Stimulated activated CD4-positive, alpha-beta T cell treated with anti-CD3 and anti-CD28 coated beads, Interleukin-1b, Interleukin-23, amount 100 ng/mL, for 48 hours (primary cell): ENCODE data around the gene PAFAH1B1.
"Not testable (repeated sequence)": the region's sequence is repeated elsewhere in the genome, so short reads cannot be mapped to it uniquely, and the experiment has no call there.

ENCODE experiments used
- DNase-seq: peaks from one replicate; pipeline ENCODE4 v3.0.0-alpha.2; 2020

PAFAH1B1 gene

GRCh38 chr17:2594722-2595599, 1.5 kb downstream of the PAFAH1B1 start:
- no peak for DNase-seq

DNA sequence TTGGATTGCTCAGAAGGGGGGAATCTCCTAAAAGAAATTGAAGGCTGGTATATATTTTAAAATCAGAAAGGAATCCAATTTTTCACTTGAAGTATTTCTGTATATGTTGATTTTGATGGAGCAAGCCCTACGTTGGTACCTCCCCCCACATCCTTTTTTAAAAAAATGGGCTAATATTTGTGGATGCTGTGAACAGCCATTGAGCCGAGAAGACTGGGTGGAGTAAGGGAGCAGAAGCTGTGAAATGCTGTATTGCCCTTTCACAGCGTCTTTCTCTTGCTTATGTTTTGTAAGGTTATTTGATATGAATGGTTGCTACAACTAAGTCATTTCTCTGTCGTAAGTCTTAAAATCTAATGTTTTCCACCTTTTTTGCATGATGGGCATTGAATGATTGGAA, 2.3 kb downstream of the PAFAH1B1 start:
- DNase-seq, result no peak

GRCh38 chr17:2598166-2598565, 4.7 kb downstream of the PAFAH1B1 start:
- DNase-seq, result no peak

- no peak for DNase-seq
Measured at GRCh38 chr17:2602597-2603017, 9.2 kb downstream of the PAFAH1B1 start.

DNA sequence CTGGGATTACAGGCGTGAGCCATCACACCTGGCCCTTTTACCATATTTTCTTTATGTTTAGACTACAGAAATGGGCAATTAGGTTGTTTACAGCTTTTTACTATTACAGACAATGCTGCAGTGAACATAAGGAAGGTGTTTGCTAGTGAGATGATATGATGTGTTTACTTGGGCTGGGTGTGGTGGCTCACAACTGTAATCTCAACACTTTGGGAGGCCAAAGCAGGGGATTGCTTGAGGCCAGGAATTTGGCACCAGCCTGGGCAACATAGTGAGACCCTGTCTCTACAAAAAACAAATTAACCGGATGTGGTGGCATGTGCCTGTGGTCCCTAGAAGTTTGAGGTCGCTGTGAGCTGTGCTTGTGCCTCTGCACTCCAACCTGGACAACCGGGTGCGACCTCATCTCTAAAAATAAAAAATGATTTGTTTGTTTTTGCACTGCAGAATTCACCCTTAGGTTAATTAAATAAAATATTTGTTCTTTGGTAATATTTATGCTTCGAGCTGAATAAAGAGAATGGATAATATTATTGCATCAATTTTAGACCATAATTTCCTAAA, 15.0 kb downstream of the PAFAH1B1 start:
- no peak for DNase-seq

GRCh38 chr17:2609091-2609490, 15.6 kb downstream of the PAFAH1B1 start:
- no peak for DNase-seq

DNA sequence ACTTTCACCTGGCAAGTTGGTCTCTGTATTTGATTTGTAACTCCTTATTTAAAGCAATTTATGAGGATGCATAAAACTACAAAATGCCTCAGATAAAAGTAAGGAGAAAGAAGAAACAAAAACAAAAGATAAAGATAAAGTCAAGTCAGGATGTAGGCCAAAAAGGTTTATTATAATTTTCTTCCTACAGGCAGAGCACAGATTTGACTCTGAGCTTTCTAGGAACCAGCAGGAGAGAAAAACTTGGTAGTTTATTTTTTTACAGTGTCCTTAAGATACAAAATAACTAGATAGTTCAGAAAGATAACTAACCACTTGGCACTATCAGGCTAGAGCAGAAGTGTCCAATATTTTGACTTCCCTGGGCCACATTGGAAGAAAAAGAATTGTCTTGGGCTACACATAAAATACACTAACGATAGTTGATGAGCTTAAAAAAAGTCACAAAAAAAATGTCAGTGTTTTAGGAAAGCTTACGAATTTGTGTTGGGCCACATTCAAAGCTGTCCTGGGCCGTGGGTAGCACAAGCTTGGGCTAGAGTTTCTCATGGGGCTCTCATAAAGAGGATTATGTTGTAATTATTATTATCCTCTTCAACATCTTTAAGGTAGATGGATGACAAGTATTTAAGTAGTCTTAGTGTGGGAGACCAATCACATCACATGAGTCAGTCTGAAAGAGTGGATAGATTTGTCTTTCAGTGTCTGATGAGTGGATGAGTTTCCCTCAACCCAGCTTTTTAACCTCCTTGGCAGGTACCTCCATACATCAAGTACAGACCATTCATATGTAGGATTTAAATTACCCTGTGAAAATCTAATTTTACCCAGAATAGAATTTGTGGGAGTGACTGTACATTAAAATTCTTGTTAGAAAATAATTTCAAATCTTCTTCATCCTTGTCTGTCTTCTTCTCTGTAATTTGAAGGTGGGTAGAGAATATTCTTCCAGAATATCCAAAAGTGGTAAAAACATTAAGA, 17.0 kb downstream of the PAFAH1B1 start:
- no peak for DNase-seq

DNA sequence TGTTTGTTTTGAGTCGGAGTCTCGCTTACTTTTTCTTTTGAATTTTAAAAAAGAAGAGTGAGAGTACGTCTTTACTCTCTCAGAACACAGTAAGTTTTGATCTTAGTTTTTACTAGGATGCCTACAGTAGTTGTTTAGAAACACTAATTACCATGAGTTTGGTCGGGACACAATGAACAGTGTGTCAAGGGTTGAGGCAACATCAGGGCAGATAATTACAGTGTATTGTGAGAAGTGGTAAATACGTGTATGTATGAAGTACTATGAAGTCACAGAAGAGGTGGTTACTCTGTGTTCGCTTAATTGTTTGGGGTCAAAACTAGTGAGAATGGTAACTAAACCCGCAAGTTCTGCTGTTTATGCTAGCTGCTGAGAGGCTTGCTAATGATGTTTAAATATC, 18.2 kb downstream of the PAFAH1B1 start:
- DNase-seq, result no peak

- DNase-seq, result no peak
Measured at GRCh38 chr17:2612630-2613029, 19.2 kb downstream of the PAFAH1B1 start.

- no peak for DNase-seq
Measured at GRCh38 chr17:2613089-2613808, 19.8 kb downstream of the PAFAH1B1 start.

- no peak for DNase-seq
Measured at GRCh38 chr17:2615882-2616281, 22.4 kb downstream of the PAFAH1B1 start.

DNA sequence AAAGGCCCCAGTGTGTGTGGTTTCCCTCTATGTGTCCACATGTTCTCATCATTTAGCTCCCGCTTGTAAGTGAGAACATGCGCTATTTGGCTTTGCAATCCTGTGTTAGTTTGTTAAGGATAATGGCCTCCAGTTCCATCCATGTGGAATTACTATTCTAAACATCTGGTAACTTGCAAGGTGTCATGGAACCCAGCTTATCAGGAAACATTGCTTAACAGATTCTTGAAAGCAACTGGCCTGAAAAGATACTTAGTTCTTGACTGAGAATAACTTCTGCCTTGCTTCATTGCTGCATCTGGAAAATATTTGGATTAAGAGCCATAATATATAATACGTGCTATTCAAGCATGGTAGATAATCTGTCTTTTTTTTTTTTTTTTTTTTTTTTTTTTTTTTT, 27.8 kb downstream of the PAFAH1B1 start:
- DNase-seq, result no peak

GRCh38 chr17:2621951-2622405, 28.5 kb downstream of the PAFAH1B1 start:
- DNase-seq, result not testable (repeated sequence)

GRCh38 chr17:2622721-2623301, 29.4 kb downstream of the PAFAH1B1 start:
- DNase-seq, result not testable (repeated sequence)

DNA sequence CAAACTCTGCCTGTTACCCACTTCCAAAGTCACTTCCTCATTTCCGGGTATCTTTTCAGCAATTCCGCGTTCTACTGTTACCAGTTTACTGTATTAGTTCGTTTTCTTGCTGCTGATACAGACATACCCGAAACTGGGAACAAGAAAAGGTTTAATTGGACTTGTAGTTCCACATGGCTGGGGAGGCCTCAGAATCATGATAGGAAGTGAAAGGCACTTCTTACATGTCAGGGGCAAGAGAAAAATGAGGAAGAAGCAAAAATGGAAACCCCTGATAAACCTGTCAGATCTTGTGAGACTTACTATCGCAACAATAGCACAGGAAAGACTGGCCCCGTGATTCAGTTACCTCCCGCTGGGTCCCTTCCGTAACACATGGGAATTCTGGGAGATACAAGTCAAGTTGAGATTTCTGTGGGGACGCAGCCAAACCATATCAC, 30.9 kb downstream of the PAFAH1B1 start:
- no peak for DNase-seq

GRCh38 chr17:2626626-2627219, 33.3 kb downstream of the PAFAH1B1 start:
- not testable (repeated sequence) for DNase-seq

DNA sequence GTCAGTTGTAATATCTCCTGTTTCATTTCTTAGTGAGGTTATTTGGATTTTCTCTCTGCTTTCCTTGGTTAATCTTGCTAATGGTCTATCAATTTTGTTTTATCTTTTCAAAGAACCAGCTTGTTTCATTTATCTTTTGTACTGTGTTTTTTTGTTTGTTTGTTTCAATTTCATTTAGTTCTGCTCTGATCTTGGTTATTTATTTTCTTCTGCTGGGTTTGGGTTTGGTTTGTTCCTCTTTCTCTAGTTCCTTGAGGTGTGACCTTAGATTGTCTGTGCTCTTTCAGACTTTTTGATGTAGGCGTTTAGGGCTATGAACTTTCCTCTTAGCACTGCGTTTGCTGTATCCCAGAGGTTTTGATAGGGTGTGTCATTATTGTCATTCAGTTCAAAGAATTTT, 35.5 kb downstream of the PAFAH1B1 start:
- not testable (repeated sequence) for DNase-seq

DNA sequence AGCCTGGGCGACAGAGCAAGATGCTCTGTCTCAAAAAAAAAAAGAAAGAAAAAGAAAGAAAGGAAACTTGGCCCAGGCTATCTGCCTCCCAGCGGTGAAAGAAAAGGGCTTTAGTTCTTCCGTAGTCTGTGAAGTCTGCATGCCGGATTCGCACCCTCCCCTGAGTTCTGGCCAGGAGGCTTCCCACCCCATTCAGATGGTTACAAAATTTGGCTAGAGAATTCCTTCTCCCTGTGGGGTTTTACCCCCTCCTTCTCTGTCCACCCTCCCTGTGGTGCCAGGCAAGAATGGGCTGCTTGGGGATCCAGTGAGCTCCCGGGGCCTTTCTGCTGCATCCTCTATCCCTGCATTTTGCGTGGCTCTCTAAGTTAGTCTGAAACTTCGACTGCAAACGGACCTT, 37.8 kb downstream of the PAFAH1B1 start:
- no peak for DNase-seq

DNA sequence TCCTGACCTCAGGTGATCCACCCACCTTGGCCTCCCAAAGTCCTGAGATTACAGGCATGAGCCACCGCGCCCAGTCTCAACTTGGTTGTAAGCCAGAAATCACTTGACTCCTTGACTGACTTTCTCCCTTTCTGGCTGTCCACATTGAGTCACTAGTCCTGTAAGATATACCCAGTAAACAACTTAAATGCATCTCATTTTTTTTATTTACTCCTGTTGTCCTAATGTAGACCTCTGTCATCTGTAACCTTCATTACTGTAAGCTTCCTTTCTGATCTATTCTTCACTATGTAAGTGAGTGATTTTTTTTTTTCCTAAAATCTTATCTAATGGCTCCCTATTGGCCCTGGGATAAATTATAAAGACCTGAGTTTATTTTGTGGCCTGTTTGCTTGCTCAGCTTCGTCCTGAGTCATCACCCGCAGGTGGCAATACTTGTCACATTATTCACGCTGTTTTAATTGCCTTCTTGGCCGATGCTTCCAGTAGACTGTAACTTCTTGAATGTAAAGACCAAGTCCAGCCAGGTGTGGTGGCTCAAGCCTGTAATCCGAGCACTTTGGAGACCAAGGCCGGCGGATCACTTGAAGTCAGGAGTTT, 41.0 kb downstream of the PAFAH1B1 start:
- DNase-seq, result peak; percentile 9

GRCh38 chr17:2635241-2635640, 41.8 kb downstream of the PAFAH1B1 start:
- DNase-seq, result no peak

DNA sequence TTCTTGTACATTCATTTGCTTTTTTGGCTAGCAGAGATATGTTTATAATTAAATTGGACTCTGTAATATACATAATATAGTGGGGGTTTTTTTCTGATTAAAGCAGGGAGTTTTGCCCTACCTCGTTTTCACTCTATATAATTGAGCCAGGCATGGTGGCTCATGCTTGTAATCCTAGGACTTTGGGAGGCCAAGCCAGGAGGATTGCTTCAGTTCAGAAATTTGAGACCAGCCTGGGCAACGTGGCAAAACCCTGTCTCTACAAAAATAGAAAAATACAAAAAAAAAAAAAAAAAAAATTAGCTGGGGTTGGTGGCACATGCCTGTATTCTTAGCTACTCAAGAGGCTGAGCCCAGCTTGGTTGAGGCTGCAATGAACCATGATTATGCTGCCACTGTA, 42.2 kb downstream of the PAFAH1B1 start:
- DNase-seq, result no peak
